WTC11 (cell line): ENCODE results near the gene PEX10. TPM values are rescaled to one million over a fixed set of nuclear protein-coding genes. Genes with fewer than 3 reads are reported as not detected.
A peak's percentile ranks its signal among the peaks of the same experiment; 100 is the strongest.

Experiments used
- ATAC-seq: fragments of 200-7000 bp; cut with Tn5 transposase; 2 replicates; pipeline ENCODE4 v1.10.0; 2021; ENCODE audit warnings: mild to moderate bottlenecking, moderate library complexity
- CTCF ChIA-PET: fragments of 300-600 bp; sonication (Branson Sonifier 250); formaldehyde crosslinking; loops from one replicate; lab custom pipeline; 2021; ENCODE audit warnings: antibody characterized with exemption; lab: Charles Lee
- POLR2A ChIA-PET: fragments of 350-600 bp; sonication (Branson Sonifier 250); formaldehyde crosslinking; loops from one replicate; lab custom pipeline; 2021; ENCODE audit warnings: antibody characterized with exemption; lab: Charles Lee
- DNase-seq: peaks from one replicate; pipeline ENCODE4 v3.0.0; 2021; ENCODE audit warnings: low spot score
- H3K27ac Mint-ChIP-seq: 2 replicates; pipeline ENCODE4 v1.8.0; 2021; ENCODE audit warnings: mixed read lengths
- H3K27me3 Mint-ChIP-seq: 2 replicates; pipeline ENCODE4 v1.8.0; 2021; ENCODE audit warnings: low read depth, mild to moderate bottlenecking, moderate library complexity, mixed read lengths
- H3K36me3 Mint-ChIP-seq: 2 replicates; pipeline ENCODE4 v1.8.0; 2021; ENCODE audit warnings: mixed read lengths
- H3K4me1 Mint-ChIP-seq: 2 replicates; pipeline ENCODE4 v1.8.0; 2022; ENCODE audit warnings: mixed read lengths
- H3K4me3 Mint-ChIP-seq: 2 replicates; pipeline ENCODE4 v1.8.0; 2021; ENCODE audit warnings: mild to moderate bottlenecking, moderate library complexity, mixed read lengths
- H3K9me3 Mint-ChIP-seq: 2 replicates; pipeline ENCODE4 v1.8.0; 2021; ENCODE audit warnings: mixed read lengths
- CTCF ChIP-seq: fragments of 200-600 bp; IDR thresholded peaks from 2 replicates; pipeline ENCODE4 v1.8.0; 2022; ENCODE audit warnings: antibody characterized with exemption
- ERG ChIP-seq: fragments of 250-450 bp; sonication (Bioruptor Pico); IDR thresholded peaks from 2 replicates; pipeline ENCODE4 v1.8.0; 2021; ENCODE audit warnings: mild to moderate bottlenecking
- ESRRA ChIP-seq: sonication (generic); formaldehyde crosslinking; IDR thresholded peaks from 2 replicates; pipeline ENCODE4 v1.8.1; 2022; ENCODE audit warnings: mild to moderate bottlenecking, missing genetic modification reagents, borderline replicate concordance
- ETV6 ChIP-seq: sonication (generic); formaldehyde crosslinking; IDR thresholded peaks from 2 replicates; pipeline ENCODE4 v1.8.1; 2022; ENCODE audit warnings: mild to moderate bottlenecking, missing genetic modification reagents
- FOXK1 ChIP-seq: sonication (generic); formaldehyde crosslinking; IDR thresholded peaks from 2 replicates; pipeline ENCODE4 v1.8.0; 2022; ENCODE audit warnings: mild to moderate bottlenecking, moderate library complexity, missing genetic modification reagents
- FOXP1 ChIP-seq: sonication (generic); formaldehyde crosslinking; IDR thresholded peaks from 2 replicates; pipeline ENCODE4 v1.8.0; 2022; ENCODE audit warnings: missing genetic modification reagents, mild to moderate bottlenecking, moderate library complexity, borderline replicate concordance
- IRF1 ChIP-seq: sonication (generic); formaldehyde crosslinking; IDR thresholded peaks from 2 replicates; pipeline ENCODE4 v1.8.0; 2023; ENCODE audit warnings: missing genetic modification reagents
- MXD4 ChIP-seq: fragments of 250-450 bp; sonication (Bioruptor Pico); IDR thresholded peaks from 2 replicates; pipeline ENCODE4 v1.8.0; 2021; ENCODE audit warnings: mild to moderate bottlenecking, moderate library complexity, borderline replicate concordance
- MYBL2 ChIP-seq: sonication (generic); formaldehyde crosslinking; IDR thresholded peaks from 2 replicates; pipeline ENCODE4 v1.8.1; 2023; ENCODE audit warnings: mild to moderate bottlenecking, moderate library complexity, missing genetic modification reagents
- NFE2L1 ChIP-seq: sonication (generic); formaldehyde crosslinking; IDR thresholded peaks from 2 replicates; pipeline ENCODE4 v1.8.1; 2023; ENCODE audit warnings: missing genetic modification reagents
- NR1H2 ChIP-seq: sonication (generic); formaldehyde crosslinking; IDR thresholded peaks from 2 replicates; pipeline ENCODE4 v1.9.0; 2021; ENCODE audit warnings: mild to moderate bottlenecking, moderate library complexity, missing genetic modification reagents
- OVOL2 ChIP-seq: fragments of 250-450 bp; sonication (Bioruptor Pico); IDR thresholded peaks from 2 replicates; pipeline ENCODE4 v1.9.0; 2021; ENCODE audit warnings: mild to moderate bottlenecking, borderline replicate concordance
- PREB ChIP-seq: sonication (generic); formaldehyde crosslinking; IDR thresholded peaks from 2 replicates; pipeline ENCODE4 v1.8.1; 2022; ENCODE audit warnings: mild to moderate bottlenecking, missing genetic modification reagents, moderate library complexity, borderline replicate concordance
- SOX15 ChIP-seq: fragments of 250-450 bp; sonication (Bioruptor Pico); IDR thresholded peaks from 2 replicates; pipeline ENCODE4 v1.9.0; 2021; ENCODE audit warnings: mild to moderate bottlenecking
- SP1 ChIP-seq: sonication (generic); formaldehyde crosslinking; conservative IDR thresholded peaks from 2 replicates; pipeline ENCODE4 v1.8.1; 2022; ENCODE audit warnings: missing genetic modification reagents
- USF2 ChIP-seq: sonication (generic); formaldehyde crosslinking; IDR thresholded peaks from 2 replicates; pipeline ENCODE4 v1.8.1; 2023; ENCODE audit warnings: mild to moderate bottlenecking, missing genetic modification reagents, moderate library complexity
- ZBTB21 ChIP-seq: sonication (generic); formaldehyde crosslinking; IDR thresholded peaks from 2 replicates; pipeline ENCODE4 v1.8.1; 2023; ENCODE audit warnings: mild to moderate bottlenecking, missing genetic modification reagents, borderline replicate concordance
- ZNF138 ChIP-seq: sonication (generic); formaldehyde crosslinking; conservative IDR thresholded peaks from 2 replicates; pipeline ENCODE4 v1.8.1; 2022; ENCODE audit warnings: mild to moderate bottlenecking, moderate library complexity, missing genetic modification reagents
- ZNF219 ChIP-seq: sonication (generic); formaldehyde crosslinking; IDR thresholded peaks from 2 replicates; pipeline ENCODE4 v1.8.0; 2023; ENCODE audit warnings: missing genetic modification reagents, mild to moderate bottlenecking, borderline replicate concordance
- ZNF263 ChIP-seq: sonication (generic); formaldehyde crosslinking; IDR thresholded peaks from 2 replicates; pipeline ENCODE4 v1.8.1; 2022; ENCODE audit warnings: low read depth, mild to moderate bottlenecking, moderate library complexity, missing genetic modification reagents
- ZNF281 ChIP-seq: sonication (generic); formaldehyde crosslinking; IDR thresholded peaks from 2 replicates; pipeline ENCODE4 v1.8.0; 2023; ENCODE audit warnings: mild to moderate bottlenecking, missing genetic modification reagents
- ZNF425 ChIP-seq: fragments of 250-450 bp; sonication (Bioruptor Pico); conservative IDR thresholded peaks from 2 replicates; pipeline ENCODE4 v1.9.0; 2021; ENCODE audit warnings: mild to moderate bottlenecking
- total RNA-seq: library from RNA; stranded (reverse); gene quantifications from 3 replicates; pipeline ENCODE4 v1.2.3, GENCODE V29; 2021

PEX10 gene
- total RNA-seq, 1 experiment from 2014 or later = 29.3 TPM

GRCh38 chr1:2436876-2437275, 24.5 kb upstream of the PEX10 start (continued):
- no peak for TF ChIP-seq PREB (CRISPR knock-in tag)
- no peak for TF ChIP-seq FOXK1 (CRISPR knock-in tag)
- TF ChIP-seq ZNF263 (CRISPR knock-in tag) = no peak
- no peak for TF ChIP-seq CTCF
- TF ChIP-seq ETV6 = no peak
- TF ChIP-seq ZNF138 (CRISPR knock-in tag) = no peak
- no peak for TF ChIP-seq ZBTB21 (CRISPR knock-in tag)
- no peak for TF ChIP-seq SP1
- no peak for TF ChIP-seq FOXP1 (CRISPR knock-in tag)
- TF ChIP-seq ESRRA (CRISPR knock-in tag) = no peak
- TF ChIP-seq, all 79 proteins: peak for 0

GRCh38 chr1:2435746-2436355, 23.5 kb upstream of the PEX10 start:
- no peaks in the 10 kb centered on the region for H3K9me3 Mint-ChIP-seq
- ChIA-PET POLR2A (no interaction called here), CTCF (no interaction called here)
- no peak overlapping the region for H3K4me3 Mint-ChIP-seq
- H3K4me1 Mint-ChIP-seq = no peaks in the 10 kb centered on the region
- DNase-seq (no peak), ATAC-seq (no peak)
- TF ChIP-seq MYBL2 (CRISPR knock-in tag) (no peak), ZNF263 (CRISPR knock-in tag) (peak; percentile 85), MXD4 (CRISPR knock-in tag) (no peak), NR1H2 (CRISPR knock-in tag) (no peak)
- H3K27ac Mint-ChIP-seq = no peak overlapping the region
- H3K36me3 Mint-ChIP-seq = no peaks in the 10 kb centered on the region
- H3K27me3 Mint-ChIP-seq = no peaks in the 10 kb centered on the region

- no peaks in the 10 kb centered on the region for H3K27me3 Mint-ChIP-seq
- H3K27ac Mint-ChIP-seq = no peak overlapping the region
- POLR2A ChIA-PET = no interaction called here
- no peaks in the 10 kb centered on the region for H3K36me3 Mint-ChIP-seq
- DNase-seq (no peak), ATAC-seq (no peak)
- peaks cover 5% of the 10 kb centered on the region for H3K9me3 Mint-ChIP-seq
- no peak for TF ChIP-seq ZNF219
- no peak for TF ChIP-seq OVOL2 (CRISPR knock-in tag)
- no peak for TF ChIP-seq ETV6
- TF ChIP-seq USF2 = no peak
- TF ChIP-seq SOX15 = no peak
- TF ChIP-seq ZNF425 (CRISPR knock-in tag) = no peak
- no peak for TF ChIP-seq IRF1 (CRISPR knock-in tag)
- TF ChIP-seq MXD4 (CRISPR knock-in tag) = no peak
- TF ChIP-seq NFE2L1 (CRISPR knock-in tag) = no peak
- TF ChIP-seq ERG (CRISPR knock-in tag) = no peak
- TF ChIP-seq ZNF281 (CRISPR knock-in tag) = no peak
- TF ChIP-seq SP1 = no peak
- CTCF ChIA-PET = interaction anchor here (1.1 to 1.4 kb wide), 2 partner anchors 12 to 36 kb away, joined by 3 to 4 read pairs; no protein-coding TSS in a partner anchor
- H3K4me3 Mint-ChIP-seq = no peak overlapping the region
- H3K4me1 Mint-ChIP-seq = no peaks in the 10 kb centered on the region
Measured at GRCh38 chr1:2435091-2435490, 22.7 kb upstream of the PEX10 start.
